ENCODE data around the gene TRANK1. TPM values are rescaled to one million over a fixed set of nuclear protein-coding genes. Genes with fewer than 3 reads are reported as not detected.

The TRANK1 gene
- total RNA-seq, 5 donors from 2014 or later (not counting 1 experiment from before 2014, with no cell fraction given) = 96.0 to 160 (median 127) TPM

DNA sequence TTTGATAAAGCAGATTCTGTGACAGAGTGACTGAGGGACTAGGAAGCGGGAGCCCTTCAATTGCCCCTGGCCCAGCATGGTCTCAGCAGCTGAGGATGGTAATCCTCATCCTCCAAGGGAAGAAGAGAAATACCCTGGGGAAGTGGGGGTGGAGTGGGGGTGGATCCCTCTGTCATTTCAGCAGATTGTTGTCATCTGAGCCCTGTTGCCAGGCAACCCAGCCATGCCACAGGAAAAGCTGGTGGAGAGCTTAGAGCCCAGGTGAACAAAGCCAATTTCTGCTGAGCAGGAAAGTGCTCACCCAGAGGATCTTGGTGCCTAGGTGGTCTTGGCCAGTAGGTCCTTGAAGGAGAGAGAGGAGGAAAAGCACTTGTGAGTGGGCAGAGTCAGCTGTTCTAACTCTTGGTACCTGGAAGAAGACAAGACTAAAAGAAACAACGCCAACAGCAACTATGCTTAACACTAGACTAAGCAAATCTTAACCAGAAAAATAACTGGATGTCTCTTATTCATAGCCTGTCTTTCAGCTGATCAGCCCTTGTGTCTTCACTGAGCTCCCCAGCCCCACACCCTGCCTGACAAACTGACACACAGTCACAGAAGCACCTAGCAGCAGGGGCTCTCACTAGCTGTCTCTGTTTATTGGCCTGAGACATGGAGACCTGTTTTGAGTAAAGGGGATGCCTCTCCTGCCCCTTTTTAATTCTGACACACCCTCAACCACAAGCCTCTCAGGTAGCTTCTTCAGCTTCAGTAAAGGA, 140.4 kb downstream of the TRANK1 start:
- Mint-ChIP-seq H3K27me3 (peaks cover 20 to 24% of the 10 kb centered on the region in 2 donors), H3K36me3 (peaks cover 7% of the 10 kb centered on the region), H3K4me3 (no peak overlapping the region), H3K9me3 (peaks cover 0 to 12% (median 9%) of the 10 kb centered on the region in 3 donors), H3K27ac (no peak overlapping the region), H3K4me1 (no peaks in the 10 kb centered on the region)
- no peak for ATAC-seq (replicated peaks in 1 of 4)
- POLR2A ChIA-PET = no interaction called here
- peaks cover 2% of the 10 kb centered on the region for H3K9me3 ChIP-seq
- DNase-seq = no peak
- H3K27me3 ChIP-seq (replicated peaks in 1 of 2; ENCODE audit: control insufficient read depth in 2 of 2, extremely low read depth in 1 of 2, insufficient read depth in 2 of 2, low read length in 1 of 2) = peaks cover 0 to 12% of the 10 kb centered on the region in 2 experiments
- no peak overlapping the region for H3K4me3 ChIP-seq (ENCODE audit: control insufficient read depth in 1 of 2, extremely low read depth in 1 of 2, low read length in 1 of 2)
- no peak overlapping the region for H3K27ac ChIP-seq (ENCODE audit: low read length)
- CTCF ChIA-PET = no interaction called here
- no peaks in the 10 kb centered on the region for H3K4me1 ChIP-seq (ENCODE audit: control insufficient read depth in 1 of 2, extremely low read depth in 1 of 2, insufficient read depth in 2 of 2, low read length in 2 of 2)
- 100% methylated on average over 2 of the region's 2 CpGs for WGBS (ENCODE audit: insufficient coverage)
- no peaks in the 10 kb centered on the region for H3K36me3 ChIP-seq (ENCODE audit: control insufficient read depth in 2 of 2, extremely low read depth in 1 of 2, insufficient read depth in 1 of 2, low read length in 1 of 2)

DNA sequence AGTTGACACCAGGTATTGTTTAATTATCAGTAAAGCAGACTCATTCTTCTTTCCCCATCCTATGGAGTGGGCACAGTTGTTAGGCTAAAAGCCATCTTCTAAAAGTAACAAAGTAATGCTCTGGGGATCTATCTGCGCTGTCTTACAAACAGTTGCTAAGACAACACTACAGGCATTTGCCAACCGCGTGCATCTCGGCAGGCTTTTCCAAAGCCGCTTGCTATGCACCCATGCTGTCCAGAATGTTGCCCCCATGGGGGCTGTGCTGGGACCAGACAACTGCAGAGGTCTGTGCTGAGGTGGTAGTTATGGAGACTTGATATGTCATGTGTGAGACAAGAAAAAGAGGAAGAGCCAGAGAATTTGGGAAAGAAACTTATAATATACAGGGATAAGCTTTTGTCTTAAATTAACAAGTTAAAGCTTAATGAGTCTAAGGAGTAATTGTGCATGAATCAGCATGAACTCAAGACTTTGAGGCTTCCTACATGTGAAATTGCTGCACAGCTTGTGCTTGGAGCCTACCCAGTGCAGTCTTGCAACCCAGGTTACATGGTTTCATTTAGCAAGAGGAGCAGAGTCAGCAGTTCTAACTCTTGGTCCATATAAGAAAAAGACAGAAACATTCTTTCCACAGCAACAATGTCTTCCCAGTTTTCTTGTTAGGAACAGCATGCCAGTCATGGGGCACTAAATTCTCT, 141.6 kb downstream of the TRANK1 start:
- no peaks in the 10 kb centered on the region for H3K4me1 ChIP-seq (ENCODE audit: control insufficient read depth in 1 of 2, extremely low read depth in 1 of 2, insufficient read depth in 2 of 2, low read length in 2 of 2)
- WGBS (ENCODE audit: insufficient coverage) = 100% methylated on average over 1 of the region's 5 CpGs

GRCh38 chr3:36800533-36801116, 144.2 kb downstream of the TRANK1 start:
- Histone ChIP-seq H3K36me3 (ENCODE audit: control insufficient read depth in 2 of 2, extremely low read depth in 1 of 2, insufficient read depth in 1 of 2, low read length in 1 of 2) (no peaks in the 10 kb centered on the region), H3K4me1 (ENCODE audit: control insufficient read depth in 1 of 2, extremely low read depth in 1 of 2, insufficient read depth in 2 of 2, low read length in 2 of 2) (no peaks in the 10 kb centered on the region), H3K27me3 (replicated peaks in 1 of 2; ENCODE audit: control insufficient read depth in 2 of 2, extremely low read depth in 1 of 2, insufficient read depth in 2 of 2, low read length in 1 of 2) (peaks cover 0 to 12% of the 10 kb centered on the region in 2 experiments), H3K27ac (ENCODE audit: low read length) (no peak overlapping the region), H3K4me3 (ENCODE audit: control insufficient read depth in 1 of 2, extremely low read depth in 1 of 2, low read length in 1 of 2) (no peak overlapping the region), H3K9me3 (peaks cover 2% of the 10 kb centered on the region)
- POLR2A ChIA-PET = no interaction called here
- Mint-ChIP-seq H3K36me3 (no peaks in the 10 kb centered on the region), H3K9me3 (peaks cover 0 to 1% (median 0%) of the 10 kb centered on the region in 3 donors), H3K4me1 (no peaks in the 10 kb centered on the region), H3K27ac (no peak overlapping the region), H3K27me3 (peaks cover 17 to 18% of the 10 kb centered on the region in 2 donors), H3K4me3 (no peak overlapping the region)
- DNase-seq (no peak), ATAC-seq (replicated peaks in 1 of 4) (no peak)
- CTCF ChIA-PET = no interaction called here
- 69% methylated on average over 3 of the region's 3 CpGs for WGBS (ENCODE audit: insufficient coverage)

More for the DNA sequence above, 141.6 kb downstream of the TRANK1 start:
- ATAC-seq (replicated peaks in 1 of 4) (no peak), DNase-seq (no peak)
- no peak overlapping the region for H3K4me3 ChIP-seq (ENCODE audit: control insufficient read depth in 1 of 2, extremely low read depth in 1 of 2, low read length in 1 of 2)
- H3K27me3 ChIP-seq (replicated peaks in 1 of 2; ENCODE audit: control insufficient read depth in 2 of 2, extremely low read depth in 1 of 2, insufficient read depth in 2 of 2, low read length in 1 of 2) = peaks cover 0 to 12% of the 10 kb centered on the region in 2 experiments
- H3K36me3 ChIP-seq (ENCODE audit: control insufficient read depth in 2 of 2, extremely low read depth in 1 of 2, insufficient read depth in 1 of 2, low read length in 1 of 2) = no peaks in the 10 kb centered on the region
- H3K9me3 Mint-ChIP-seq = peaks cover 0 to 12% (median 9%) of the 10 kb centered on the region in 3 donors
- peaks cover 20 to 24% of the 10 kb centered on the region in 2 donors for H3K27me3 Mint-ChIP-seq
- H3K27ac Mint-ChIP-seq = no peak overlapping the region
- peaks cover 7% of the 10 kb centered on the region for H3K36me3 Mint-ChIP-seq
- no peak overlapping the region for H3K4me3 Mint-ChIP-seq
- H3K9me3 ChIP-seq = peaks cover 2% of the 10 kb centered on the region
- H3K27ac ChIP-seq (ENCODE audit: low read length) = no peak overlapping the region
- no peaks in the 10 kb centered on the region for H3K4me1 Mint-ChIP-seq
- CTCF ChIA-PET = no interaction called here
- POLR2A ChIA-PET = interaction anchor here (0.5 to 0.6 kb wide), 2 partner anchors 9 to 177 kb away, joined by 4 read pairs; no protein-coding TSS in a partner anchor

GRCh38 chr3:36796881-36797280, 148.0 kb downstream of the TRANK1 start:
- Mint-ChIP-seq H3K27ac (no peak overlapping the region), H3K9me3 (no peaks in the 10 kb centered on the region), H3K4me1 (no peaks in the 10 kb centered on the region), H3K27me3 (peaks cover 17 to 18% of the 10 kb centered on the region in 2 donors), H3K36me3 (no peaks in the 10 kb centered on the region), H3K4me3 (no peak overlapping the region)
- ATAC-seq (replicated peaks in 1 of 4) (no peak), DNase-seq (no peak)
- H3K4me1 ChIP-seq (ENCODE audit: control insufficient read depth in 1 of 2, extremely low read depth in 1 of 2, insufficient read depth in 2 of 2, low read length in 2 of 2) = no peaks in the 10 kb centered on the region
- no peaks in the 10 kb centered on the region for H3K36me3 ChIP-seq (ENCODE audit: control insufficient read depth in 2 of 2, extremely low read depth in 1 of 2, insufficient read depth in 1 of 2, low read length in 1 of 2)
- H3K4me3 ChIP-seq (ENCODE audit: control insufficient read depth in 1 of 2, extremely low read depth in 1 of 2, low read length in 1 of 2) = no peak overlapping the region
- POLR2A ChIA-PET = no interaction called here
- CTCF ChIA-PET = no interaction called here
- H3K27ac ChIP-seq (ENCODE audit: low read length) = no peak overlapping the region
- H3K27me3 ChIP-seq (replicated peaks in 1 of 2; ENCODE audit: control insufficient read depth in 2 of 2, extremely low read depth in 1 of 2, insufficient read depth in 2 of 2, low read length in 1 of 2) = no peaks in the 10 kb centered on the region
- no peaks in the 10 kb centered on the region for H3K9me3 ChIP-seq

- Histone ChIP-seq H3K27ac (ENCODE audit: low read length) (no peak overlapping the region), H3K4me1 (ENCODE audit: control insufficient read depth in 1 of 2, extremely low read depth in 1 of 2, insufficient read depth in 2 of 2, low read length in 2 of 2) (no peaks in the 10 kb centered on the region), H3K27me3 (replicated peaks in 1 of 2; ENCODE audit: control insufficient read depth in 2 of 2, extremely low read depth in 1 of 2, insufficient read depth in 2 of 2, low read length in 1 of 2) (no peaks in the 10 kb centered on the region), H3K4me3 (ENCODE audit: control insufficient read depth in 1 of 2, extremely low read depth in 1 of 2, low read length in 1 of 2) (no peak overlapping the region), H3K9me3 (no peaks in the 10 kb centered on the region), H3K36me3 (ENCODE audit: control insufficient read depth in 2 of 2, extremely low read depth in 1 of 2, insufficient read depth in 1 of 2, low read length in 1 of 2) (no peaks in the 10 kb centered on the region)
- Mint-ChIP-seq H3K27ac (no peak overlapping the region), H3K36me3 (no peaks in the 10 kb centered on the region), H3K4me1 (no peaks in the 10 kb centered on the region), H3K27me3 (peaks cover 11 to 15% of the 10 kb centered on the region in 2 donors), H3K9me3 (no peaks in the 10 kb centered on the region), H3K4me3 (no peak overlapping the region)
- ChIA-PET POLR2A (no interaction called here), CTCF (no interaction called here)
- ATAC-seq (replicated peaks in 1 of 4) (no peak), DNase-seq (no peak)
- WGBS (ENCODE audit: insufficient coverage) = no CpG with 5 or more reads among the region's 2 CpGs
Measured at GRCh38 chr3:36796161-36796560, 148.7 kb downstream of the TRANK1 start.

- H3K4me1 ChIP-seq (ENCODE audit: control insufficient read depth in 1 of 2, extremely low read depth in 1 of 2, insufficient read depth in 2 of 2, low read length in 2 of 2) = no peaks in the 10 kb centered on the region
- POLR2A ChIA-PET = no interaction called here
- H3K9me3 ChIP-seq = no peaks in the 10 kb centered on the region
- no peak overlapping the region for H3K27ac Mint-ChIP-seq
- H3K4me3 ChIP-seq (ENCODE audit: control insufficient read depth in 1 of 2, extremely low read depth in 1 of 2, low read length in 1 of 2) = no peak overlapping the region
- no peaks in the 10 kb centered on the region for H3K36me3 Mint-ChIP-seq
- H3K9me3 Mint-ChIP-seq = no peaks in the 10 kb centered on the region
- H3K4me3 Mint-ChIP-seq = no peak overlapping the region
- DNase-seq (no peak), ATAC-seq (replicated peaks in 1 of 4) (no peak)
- H3K4me1 Mint-ChIP-seq = no peaks in the 10 kb centered on the region
- CTCF ChIA-PET = no interaction called here
- H3K36me3 ChIP-seq (ENCODE audit: control insufficient read depth in 2 of 2, extremely low read depth in 1 of 2, insufficient read depth in 1 of 2, low read length in 1 of 2) = no peaks in the 10 kb centered on the region
- H3K27me3 ChIP-seq (replicated peaks in 1 of 2; ENCODE audit: control insufficient read depth in 2 of 2, extremely low read depth in 1 of 2, insufficient read depth in 2 of 2, low read length in 1 of 2) = no peaks in the 10 kb centered on the region
- H3K27ac ChIP-seq (ENCODE audit: low read length) = no peak overlapping the region
- WGBS (ENCODE audit: insufficient coverage) = 88% methylated on average over 1 of the region's 1 CpG
- H3K27me3 Mint-ChIP-seq = peaks cover 13% of the 10 kb centered on the region in 2 donors
Measured at GRCh38 chr3:36795622-36796021, 149.2 kb downstream of the TRANK1 start.

All from T-cell (primary cell).